ENCODE measurements around the gene TNFRSF9. TPM values are rescaled to one million over a fixed set of nuclear protein-coding genes. Genes with fewer than 3 reads are reported as not detected.

Gene TNFRSF9
- total RNA-seq, 4 donors from 2014 or later, result 0.66 to 1.7 TPM; not detected in 2

DNA sequence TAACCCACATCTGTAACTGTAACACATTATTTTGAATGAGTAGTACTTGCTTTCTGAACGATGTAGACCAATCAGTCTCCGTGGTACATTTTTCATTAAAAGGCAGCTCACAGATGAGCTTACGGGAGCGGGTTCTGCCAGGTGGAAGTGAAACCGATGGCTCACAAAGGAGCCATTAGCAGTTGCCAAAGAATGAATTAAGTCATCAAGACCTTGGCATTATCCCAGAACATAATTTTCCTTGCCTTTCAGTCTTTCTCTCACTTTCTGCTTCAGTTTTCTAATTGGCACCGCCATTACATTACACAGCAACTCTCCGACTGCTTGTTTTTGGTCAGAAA is 54.3 kb downstream of the TNFRSF9 start:
- H3K27ac ChIP-seq, result no peak overlapping the region
- DNase-seq, result no peak
- no peaks in the 10 kb centered on the region for H3K36me3 ChIP-seq
- no peaks in the 10 kb centered on the region for H3K4me1 ChIP-seq
- H3K4me3 ChIP-seq, result peak overlapping the region in 1 of 4 donors; percentile 31
- H3K27me3 ChIP-seq, result no peaks in the 10 kb centered on the region
- H3K9me3 ChIP-seq, result no peaks in the 10 kb centered on the region
- no peak for TF ChIP-seq POLR2A (IDR thresholded peaks at IDR 0.05)
- TF ChIP-seq, protein P1, sequence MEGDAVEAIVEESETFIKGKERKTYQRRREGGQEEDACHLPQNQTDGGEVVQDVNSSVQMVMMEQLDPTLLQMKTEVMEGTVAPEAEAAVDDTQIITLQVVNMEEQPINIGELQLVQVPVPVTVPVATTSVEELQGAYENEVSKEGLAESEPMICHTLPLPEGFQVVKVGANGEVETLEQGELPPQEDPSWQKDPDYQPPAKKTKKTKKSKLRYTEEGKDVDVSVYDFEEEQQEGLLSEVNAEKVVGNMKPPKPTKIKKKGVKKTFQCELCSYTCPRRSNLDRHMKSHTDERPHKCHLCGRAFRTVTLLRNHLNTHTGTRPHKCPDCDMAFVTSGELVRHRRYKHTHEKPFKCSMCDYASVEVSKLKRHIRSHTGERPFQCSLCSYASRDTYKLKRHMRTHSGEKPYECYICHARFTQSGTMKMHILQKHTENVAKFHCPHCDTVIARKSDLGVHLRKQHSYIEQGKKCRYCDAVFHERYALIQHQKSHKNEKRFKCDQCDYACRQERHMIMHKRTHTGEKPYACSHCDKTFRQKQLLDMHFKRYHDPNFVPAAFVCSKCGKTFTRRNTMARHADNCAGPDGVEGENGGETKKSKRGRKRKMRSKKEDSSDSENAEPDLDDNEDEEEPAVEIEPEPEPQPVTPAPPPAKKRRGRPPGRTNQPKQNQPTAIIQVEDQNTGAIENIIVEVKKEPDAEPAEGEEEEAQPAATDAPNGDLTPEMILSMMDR (IDR thresholded peaks at IDR 0.05), result no peak

- H3K9me3 ChIP-seq, result no peaks in the 10 kb centered on the region
- DNase-seq, result peak in 2 of 3 donors; percentile 91 to 94
- H3K27ac ChIP-seq, result peak overlapping the region in 1 of 4 donors; percentile 42
Measured at GRCh38 chr1:7885513-7886404, 54.9 kb downstream of the TNFRSF9 start.

GRCh38 chr1:7884757-7885156 is 55.9 kb downstream of the TNFRSF9 start:
- no peak for TF ChIP-seq POLR2A (IDR thresholded peaks at IDR 0.05)
- H3K27me3 ChIP-seq, result no peaks in the 10 kb centered on the region
- H3K36me3 ChIP-seq, result no peaks in the 10 kb centered on the region
- H3K9me3 ChIP-seq, result no peaks in the 10 kb centered on the region
- H3K4me1 ChIP-seq, result no peaks in the 10 kb centered on the region
- no peak overlapping the region for H3K4me3 ChIP-seq
- H3K27ac ChIP-seq, result no peak overlapping the region
- no peak for DNase-seq

More at GRCh38 chr1:7885513-7886404, 54.9 kb downstream of the TNFRSF9 start:
- no peak for TF ChIP-seq POLR2A (IDR thresholded peaks at IDR 0.05)
- TF ChIP-seq, protein P1 (IDR thresholded peaks at IDR 0.05), result no peak
- no peaks in the 10 kb centered on the region for H3K27me3 ChIP-seq
- H3K4me1 ChIP-seq, result no peaks in the 10 kb centered on the region
- H3K36me3 ChIP-seq, result no peaks in the 10 kb centered on the region
- H3K4me3 ChIP-seq, result peak overlapping the region in 2 of 4 donors; percentile 31 to 41

DNA sequence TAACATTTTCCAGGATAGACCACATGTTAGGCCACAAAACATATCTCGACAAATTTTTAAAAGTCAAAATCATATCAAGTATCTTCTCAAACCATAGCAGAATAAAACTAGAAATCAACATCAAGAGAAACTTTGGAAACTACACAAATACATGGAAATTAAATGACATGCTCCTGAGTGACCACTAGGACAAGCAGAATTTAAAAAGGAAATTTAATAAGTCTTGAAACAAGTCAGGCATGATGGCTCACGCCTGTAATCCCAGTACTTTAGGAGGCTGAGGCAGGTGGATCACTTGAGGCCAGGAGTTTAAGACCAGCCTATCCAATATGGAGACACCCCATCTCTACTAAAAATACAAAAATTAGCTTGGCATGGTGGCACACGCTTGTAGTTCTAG is 61.4 kb downstream of the TNFRSF9 start:
- Histone ChIP-seq H3K4me3 (no peak overlapping the region), H3K27me3 (no peaks in the 10 kb centered on the region), H3K9me3 (peaks cover 0 to 4% (median 0%) of the 10 kb centered on the region in 4 donors), H3K4me1 (no peaks in the 10 kb centered on the region), H3K27ac (no peak overlapping the region), H3K36me3 (no peaks in the 10 kb centered on the region)
- no peak for DNase-seq
- no peak for TF ChIP-seq POLR2A (IDR thresholded peaks at IDR 0.05)
- TF ChIP-seq, protein P1 (IDR thresholded peaks at IDR 0.05), result no peak

DNA sequence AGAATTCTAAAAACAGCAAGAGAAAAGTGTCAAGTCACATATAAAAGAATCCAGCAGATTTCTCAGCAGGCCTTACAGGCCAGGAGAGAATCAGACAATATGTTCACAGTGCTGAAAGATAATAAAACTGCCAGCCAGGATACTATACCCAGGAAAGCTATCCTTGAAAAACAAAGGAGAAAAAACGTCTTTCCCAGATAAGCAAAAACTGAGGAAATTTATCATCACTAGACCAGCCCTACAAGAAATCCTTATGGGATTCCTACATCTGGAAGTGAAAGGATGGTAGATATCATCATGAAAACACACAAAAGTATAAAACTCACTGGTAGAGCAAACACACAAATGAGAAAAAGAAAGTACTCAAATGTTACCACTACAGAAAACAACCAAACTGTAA is 62.6 kb downstream of the TNFRSF9 start:
- no peaks in the 10 kb centered on the region for H3K36me3 ChIP-seq
- no peaks in the 10 kb centered on the region for H3K27me3 ChIP-seq
- peaks cover 0 to 4% (median 0%) of the 10 kb centered on the region in 4 donors for H3K9me3 ChIP-seq
- no peak for DNase-seq
- H3K27ac ChIP-seq, result no peak overlapping the region
- no peaks in the 10 kb centered on the region for H3K4me1 ChIP-seq
- no peak for TF ChIP-seq POLR2A (IDR thresholded peaks at IDR 0.05)
- TF ChIP-seq, protein P1 (IDR thresholded peaks at IDR 0.05), result no peak
- no peak overlapping the region for H3K4me3 ChIP-seq
